ENCODE measurements around the gene ZMYND15.

DNA sequence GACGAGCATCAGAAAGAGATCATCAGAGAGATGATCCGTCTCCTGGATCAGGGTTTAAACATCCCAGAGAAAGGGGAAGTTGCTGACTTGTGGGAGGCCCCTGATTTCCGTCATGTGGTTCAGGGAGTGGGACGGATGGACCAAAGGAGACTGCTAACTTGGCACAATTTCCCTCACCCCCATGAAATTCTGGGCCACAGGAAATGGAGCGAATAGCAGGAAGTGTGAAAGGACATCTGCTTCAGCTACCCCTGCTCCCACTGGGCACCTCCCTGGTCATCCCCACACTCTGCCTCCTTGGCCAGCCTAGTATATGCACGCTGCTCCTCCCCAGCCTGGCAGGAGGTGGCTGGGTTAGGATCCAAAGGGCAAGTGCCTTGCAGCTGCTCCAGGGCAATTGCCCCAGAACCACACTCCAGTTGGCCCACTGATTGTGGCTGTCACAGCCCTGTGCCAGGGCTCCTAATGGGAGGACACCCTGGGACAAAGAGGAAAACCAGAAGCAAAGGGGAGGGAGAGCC, 27.9 kb upstream of the ZMYND15 start:
- TF ChIP-seq MTF1 (CRISPR knock-in tag; IDR thresholded peaks at IDR 0.05) (no peak), HOXD1 (CRISPR knock-in tag; IDR thresholded peaks at IDR 0.05) (no peak), ZNF549 (CRISPR knock-in tag; IDR thresholded peaks at IDR 0.05) (no peak), POLR2AphosphoS2 (IDR thresholded peaks at IDR 0.05; ENCODE audit: low read depth, low read length) (no peak), CEBPB (IDR thresholded peaks at IDR 0.05; ENCODE audit: borderline replicate concordance, low read depth, low read length) (no peak), CBX5 (CRISPR knock-in tag; IDR thresholded peaks at IDR 0.05; ENCODE audit: borderline replicate concordance) (no peak), NR3C1 (CRISPR knock-in tag; IDR thresholded peaks at IDR 0.05) (no peak), NCOA5 (CRISPR knock-in tag; IDR thresholded peaks at IDR 0.05) (no peak), CREB1 (IDR thresholded peaks at IDR 0.05) (no peak), CREB1 (CRISPR knock-in tag; IDR thresholded peaks at IDR 0.05) (no peak)
- TF ChIP-seq, protein P1, sequence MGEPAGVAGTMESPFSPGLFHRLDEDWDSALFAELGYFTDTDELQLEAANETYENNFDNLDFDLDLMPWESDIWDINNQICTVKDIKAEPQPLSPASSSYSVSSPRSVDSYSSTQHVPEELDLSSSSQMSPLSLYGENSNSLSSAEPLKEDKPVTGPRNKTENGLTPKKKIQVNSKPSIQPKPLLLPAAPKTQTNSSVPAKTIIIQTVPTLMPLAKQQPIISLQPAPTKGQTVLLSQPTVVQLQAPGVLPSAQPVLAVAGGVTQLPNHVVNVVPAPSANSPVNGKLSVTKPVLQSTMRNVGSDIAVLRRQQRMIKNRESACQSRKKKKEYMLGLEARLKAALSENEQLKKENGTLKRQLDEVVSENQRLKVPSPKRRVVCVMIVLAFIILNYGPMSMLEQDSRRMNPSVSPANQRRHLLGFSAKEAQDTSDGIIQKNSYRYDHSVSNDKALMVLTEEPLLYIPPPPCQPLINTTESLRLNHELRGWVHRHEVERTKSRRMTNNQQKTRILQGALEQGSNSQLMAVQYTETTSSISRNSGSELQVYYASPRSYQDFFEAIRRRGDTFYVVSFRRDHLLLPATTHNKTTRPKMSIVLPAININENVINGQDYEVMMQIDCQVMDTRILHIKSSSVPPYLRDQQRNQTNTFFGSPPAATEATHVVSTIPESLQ (CRISPR knock-in tag; conservative IDR thresholded peaks at IDR 0.05) = no peak
- TF ChIP-seq, protein P2, sequence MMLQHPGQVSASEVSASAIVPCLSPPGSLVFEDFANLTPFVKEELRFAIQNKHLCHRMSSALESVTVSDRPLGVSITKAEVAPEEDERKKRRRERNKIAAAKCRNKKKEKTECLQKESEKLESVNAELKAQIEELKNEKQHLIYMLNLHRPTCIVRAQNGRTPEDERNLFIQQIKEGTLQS (CRISPR knock-in tag; IDR thresholded peaks at IDR 0.05) = no peak
